Heart right ventricle (tissue), 16 donors: Measurements from ENCODE around the gene ZNF865. TPM values are rescaled to one million over a fixed set of nuclear protein-coding genes. Genes with fewer than 3 reads are reported as not detected.

Source experiments
- ATAC-seq, 8 donors: fragments of 200-7000 bp; cut with Tn5 transposase; one replicate each; pipeline ENCODE4 v1.9.1; 2020; ENCODE audit warnings: mild to moderate bottlenecking in 8 of 8, moderate library complexity in 8 of 8, moderate number of reproducible peaks in 1 of 8
- DNase-seq, 2 donors: peaks; one replicate each; pipeline ENCODE4 v3.0.0-alpha.2; 2020
- H3K27ac ChIP-seq, 10 donors: fragments of 200-600 bp; sonication (generic) in 2 of 10; one replicate each; pipeline versions ENCODE4 v1.5.0 to v1.8.0; 2020 to 2022; ENCODE audit warnings: mild to moderate bottlenecking in 3 of 10
- H3K27me3 ChIP-seq, 7 donors: fragments of 200-600 bp; one replicate each; pipeline ENCODE4 v1.8.0; 2021 to 2022; ENCODE audit warnings: mild to moderate bottlenecking in 2 of 7
- H3K36me3 ChIP-seq, 9 donors: fragments of 200-600 bp; sonication (generic) in 1 of 9; one replicate each; pipeline versions ENCODE4 v1.5.0 to v1.8.0; 2020 to 2022; ENCODE audit warnings: mild to moderate bottlenecking in 2 of 9
- H3K4me1 ChIP-seq, 9 donors: fragments of 200-600 bp; sonication (generic) in 1 of 9; one replicate each; pipeline versions ENCODE4 v1.5.0 to v1.8.0; 2020 to 2022; ENCODE audit warnings: mild to moderate bottlenecking in 4 of 9
- H3K4me3 ChIP-seq, 10 donors: fragments of 200-600 bp; sonication (generic) in 2 of 10; one replicate each; pipeline versions ENCODE4 v1.5.0 to v1.8.0; 2020 to 2022; ENCODE audit warnings: mild to moderate bottlenecking in 7 of 10, moderate library complexity in 2 of 10
- H3K9me3 ChIP-seq, 11 donors: fragments of 200-600 bp in 10 of 11; sonication (generic) in 2 of 11; one replicate each; pipeline versions ENCODE4 v1.5.0 to v1.8.0; 2013 to 2022; ENCODE audit warnings: mild to moderate bottlenecking in 2 of 11, control low read depth in 1 of 11, moderate library complexity in 1 of 11
- WGBS, 2 donors: extraction: QIAGEN DNeasy Blood & Tissue Kit; methylation state at CpG; one replicate each; pipeline ENCODE4 v1.1.7; 2013; ENCODE audit warnings: inconsistent platforms in 1 of 2; 5-methylcytosine and 5-hydroxymethylcytosine counted together
- intact Hi-C, 10 donors: fragments of 100-400 bp; cut with DNase I; formaldehyde crosslinking; loops; one replicate each; pipeline versions ENCODE4 v1.11.1 to v1.14.2; 2022
- polyA plus RNA-seq, 2 donors: library from polyadenylated mRNA; stranded (reverse); fragments of 200-250 nt; gene quantifications; one replicate each; pipeline ENCODE4 v1.2.3, GENCODE V29; 2013
- total RNA-seq, 10 donors: library from RNA; stranded (reverse); fragmentation: NEBNext Ultra II Directional in 3 of 10; extraction: Animal tissue kit (Norgen Biotek cat#: 25700) in 3 of 10; gene quantifications; one replicate each; pipeline versions ENCODE4 v1.2.1 to v1.2.4, GENCODE V29; 2021 to 2023
- TF ChIP-seq, protein P1 (sequence below), 9 donors: fragments of 200-600 bp; sonication (generic) in 2 of 9; IDR thresholded peaks; one replicate each; pipeline versions ENCODE4 v1.5.0 to v1.8.0; 2021 to 2022; ENCODE audit warnings: antibody characterized with exemption in 9 of 9, mild to moderate bottlenecking in 5 of 9, moderate library complexity in 1 of 9
- donor health status: Arrhythmogenic right ventricular cardiomyopathy.
- donor health status: ischemic (EF 13 %, LVEDD 7.1; RV severe dilation, severe dysfunction).
- donor health status: healthy with polysubstance abuse.
- donor health status: DM: no; HTN: yes; CAD: no.
- donor health status: DM: no; HTN: no; CAD: no.
- donor health status: ischemic (EF 25% LVEDD 6.9; RV normal size, moderate dysfunction).
- donor health status: ischemic (EF 25% LVEDD 5.7; RV mildly dilated, moderate dysfunction).
- donor health status: healthy.
- donor health status: DM: yes; HTN: yes; CAD: no.
- donor health status: Ischemic cardiomyopathy.
- donor health status: ischemic (EF 35%, LVEDD 5.7; RV mildly dilated, moderate dysfunction).
- donor health status: nonischemic (EF 11% LVEDD 7.7; RV severe dilation, severe dysfunction).
- donor health status: DM: yes; HTN: yes; CAD: no.
- donor health status: PGD.
- donor health status: ischemic (EF 29% LVEDD 5.4; RV normal size, mild dysfunction).
- donor health status: nonischemic (EF 23%, LVEDD 6.1; RV moderate dilation, normal function).

The ZNF865 gene
- total and polyA plus RNA-seq, 12 donors, result 11.8 to 26.5 (median 13.7) TPM

DNA sequence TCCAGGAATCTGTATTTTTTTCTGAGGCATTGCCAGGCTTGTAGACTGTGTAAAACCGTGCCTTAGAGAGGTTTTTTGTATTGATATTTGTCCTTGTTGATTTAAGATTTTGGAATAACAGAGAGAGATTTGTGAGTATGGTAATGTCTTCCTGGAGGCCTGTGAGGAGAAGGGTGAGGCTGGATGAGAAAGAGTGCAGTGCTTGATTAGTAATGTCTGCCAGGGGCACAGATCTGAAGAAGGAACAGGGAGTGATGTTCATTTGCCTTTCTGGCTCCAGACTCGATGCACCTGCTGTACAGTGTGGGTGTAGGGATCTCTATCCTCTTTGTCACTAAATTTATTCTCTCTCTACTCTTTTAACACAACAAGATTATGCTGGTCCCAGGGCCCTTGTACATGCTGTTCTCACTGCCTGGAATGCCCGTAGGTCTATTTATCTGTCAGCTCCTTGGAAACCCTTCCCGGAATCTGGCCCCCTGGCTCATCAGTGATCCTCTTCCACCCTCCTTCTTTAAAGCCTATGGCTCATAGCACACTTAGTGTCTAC lies 10.4 kb upstream of the ZNF865 start:
- intact Hi-C loops, result loop anchor here in 1 of 10 donors (5.0 kb wide), 2 partner anchors 48 to 78 kb away; partner anchors contain the start of gene SBK3
- H3K27me3 ChIP-seq, result no peaks in the 10 kb centered on the region
- ATAC-seq, result no peak
- H3K36me3 ChIP-seq, result peaks cover 0 to 54% (median 13%) of the 10 kb centered on the region in 9 donors
- H3K9me3 ChIP-seq, result no peaks in the 10 kb centered on the region
- H3K27ac ChIP-seq, result no peak overlapping the region
- 77 to 87% methylated on average over 4 of the region's 4 CpGs for WGBS, 2 donors
- no peak for DNase-seq
- TF ChIP-seq, protein P1, sequence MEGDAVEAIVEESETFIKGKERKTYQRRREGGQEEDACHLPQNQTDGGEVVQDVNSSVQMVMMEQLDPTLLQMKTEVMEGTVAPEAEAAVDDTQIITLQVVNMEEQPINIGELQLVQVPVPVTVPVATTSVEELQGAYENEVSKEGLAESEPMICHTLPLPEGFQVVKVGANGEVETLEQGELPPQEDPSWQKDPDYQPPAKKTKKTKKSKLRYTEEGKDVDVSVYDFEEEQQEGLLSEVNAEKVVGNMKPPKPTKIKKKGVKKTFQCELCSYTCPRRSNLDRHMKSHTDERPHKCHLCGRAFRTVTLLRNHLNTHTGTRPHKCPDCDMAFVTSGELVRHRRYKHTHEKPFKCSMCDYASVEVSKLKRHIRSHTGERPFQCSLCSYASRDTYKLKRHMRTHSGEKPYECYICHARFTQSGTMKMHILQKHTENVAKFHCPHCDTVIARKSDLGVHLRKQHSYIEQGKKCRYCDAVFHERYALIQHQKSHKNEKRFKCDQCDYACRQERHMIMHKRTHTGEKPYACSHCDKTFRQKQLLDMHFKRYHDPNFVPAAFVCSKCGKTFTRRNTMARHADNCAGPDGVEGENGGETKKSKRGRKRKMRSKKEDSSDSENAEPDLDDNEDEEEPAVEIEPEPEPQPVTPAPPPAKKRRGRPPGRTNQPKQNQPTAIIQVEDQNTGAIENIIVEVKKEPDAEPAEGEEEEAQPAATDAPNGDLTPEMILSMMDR (IDR thresholded peaks at IDR 0.05), result no peak
- peaks cover 0 to 8% (median 6%) of the 10 kb centered on the region in 9 donors for H3K4me1 ChIP-seq
- no peak overlapping the region for H3K4me3 ChIP-seq

DNA sequence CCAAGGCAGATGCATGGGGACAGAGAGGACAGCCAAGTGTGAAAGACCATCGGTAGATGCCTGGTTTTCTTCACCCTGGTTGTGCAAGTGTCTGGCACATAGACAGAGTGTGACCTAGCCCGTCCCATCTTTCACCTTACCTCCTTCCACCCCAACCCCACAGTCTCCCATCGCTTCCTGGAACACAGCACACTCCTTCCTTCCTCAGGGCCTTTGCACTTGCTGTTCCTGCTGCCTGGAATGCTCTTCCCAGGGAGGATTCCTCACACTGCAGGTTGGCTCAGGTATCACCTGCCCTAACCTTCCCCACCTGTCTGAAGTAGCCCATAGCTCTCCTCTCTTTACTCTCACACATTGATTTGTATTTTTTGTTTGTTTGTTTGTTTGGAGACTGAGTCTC lies 9.1 kb upstream of the ZNF865 start:
- peaks cover 4 to 16% (median 14%) of the 10 kb centered on the region in 9 donors for H3K4me1 ChIP-seq
- intact Hi-C loops, result loop anchor here in 1 of 10 donors (5.0 kb wide), 2 partner anchors 49 to 79 kb away; partner anchors contain the start of gene SBK3
- H3K36me3 ChIP-seq, result peaks cover 0 to 54% (median 13%) of the 10 kb centered on the region in 9 donors
- TF ChIP-seq, protein P1 (IDR thresholded peaks at IDR 0.05), result no peak
- H3K4me3 ChIP-seq, result no peak overlapping the region
- no peak overlapping the region for H3K27ac ChIP-seq
- no peaks in the 10 kb centered on the region for H3K9me3 ChIP-seq
- no peak for DNase-seq
- ATAC-seq, result no peak
- WGBS, 2 donors, result 85 to 93% methylated on average over 3 of the region's 3 CpGs
- H3K27me3 ChIP-seq, result no peaks in the 10 kb centered on the region

DNA sequence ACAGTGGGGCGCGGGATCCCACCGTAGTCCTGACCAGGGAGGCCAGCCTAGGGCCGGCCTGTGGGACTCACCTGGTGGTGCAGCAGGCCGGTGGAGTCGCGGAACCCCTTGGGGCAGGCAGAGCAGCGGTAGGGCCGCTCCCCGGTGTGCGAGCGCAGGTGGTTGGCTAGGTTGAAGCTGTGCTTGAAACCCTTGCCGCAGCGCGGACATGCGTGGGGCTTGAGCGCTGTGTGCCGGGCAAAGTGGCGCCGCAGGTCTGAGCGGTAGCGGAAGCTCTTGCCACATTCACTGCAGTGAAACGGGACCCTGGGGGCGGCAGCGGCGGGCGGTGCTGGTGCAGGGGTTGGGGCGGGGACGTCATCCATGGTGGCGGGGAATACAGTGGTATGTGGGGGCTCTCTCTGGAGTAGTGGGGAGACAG lies 7.9 kb upstream of the ZNF865 start:
- ATAC-seq (no peak), DNase-seq (no peak)
- Histone ChIP-seq H3K27ac (no peak overlapping the region), H3K4me1 (peaks cover 4 to 20% (median 15%) of the 10 kb centered on the region in 9 donors), H3K4me3 (no peak overlapping the region), H3K27me3 (no peaks in the 10 kb centered on the region), H3K9me3 (no peaks in the 10 kb centered on the region), H3K36me3 (peaks cover 0 to 48% (median 8%) of the 10 kb centered on the region in 9 donors)
- TF ChIP-seq, protein P1 (IDR thresholded peaks at IDR 0.05), result no peak
- intact Hi-C loops, result loop anchor here in 1 of 10 donors (5.0 kb wide), 2 partner anchors 50 to 80 kb away; partner anchors contain the start of gene SBK3
- 96 to 97% methylated on average over 30 of the region's 30 CpGs for WGBS, 2 donors

DNA sequence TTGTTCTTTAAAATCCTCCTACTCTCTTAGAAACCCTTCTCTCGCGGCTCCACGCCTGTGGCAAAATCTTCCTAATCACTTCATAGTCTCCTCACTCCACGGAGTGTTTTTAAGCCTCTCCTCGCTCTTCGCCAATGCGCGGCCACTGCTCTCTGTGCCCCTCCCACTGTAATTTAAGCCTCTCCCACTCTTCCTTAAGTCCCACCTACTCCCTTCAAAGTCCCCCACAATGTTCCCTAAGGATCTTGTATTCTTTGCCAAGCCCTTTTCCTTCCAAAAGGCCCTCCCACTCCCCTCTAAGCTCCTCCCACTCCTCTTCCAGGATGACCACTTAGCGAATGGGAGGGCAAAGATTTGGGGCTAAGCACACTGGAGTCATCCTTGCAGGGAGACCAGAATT lies 7.4 kb upstream of the ZNF865 start:
- no peaks in the 10 kb centered on the region for H3K9me3 ChIP-seq
- H3K4me3 ChIP-seq, result peak overlapping the region in 1 of 10 donors; percentile 92
- intact Hi-C loops, result loop anchor here in 3 of 10 donors (2.0 to 5.0 kb wide), 3 partner anchors 51 to 81 kb away; partner anchors contain the start of gene SBK3 (in 1 of the 3)
- TF ChIP-seq, protein P1 (IDR thresholded peaks at IDR 0.05), result no peak
- ATAC-seq (no peak), DNase-seq (no peak)
- no peaks in the 10 kb centered on the region for H3K27me3 ChIP-seq
- peaks cover 4 to 20% (median 15%) of the 10 kb centered on the region in 9 donors for H3K4me1 ChIP-seq
- WGBS, 2 donors, result 83 to 86% methylated on average over 9 of the region's 9 CpGs
- H3K27ac ChIP-seq, result peak overlapping the region in 3 of 10 donors; percentile 36 to 100 (median 98)
- H3K36me3 ChIP-seq, result peaks cover 0 to 49% (median 8%) of the 10 kb centered on the region in 9 donors
